Spleen (tissue), 11 donors: ENCODE results near the gene RPS27A. TPM values are rescaled to one million over a fixed set of nuclear protein-coding genes. Genes with fewer than 3 reads are reported as not detected.

Experiments
- DNase-seq: peaks from one replicate; pipeline ENCODE4 v3.0.0-alpha.2; 2020
- H3K27ac ChIP-seq, 8 donors: fragments of 200-600 bp; sonication (generic) in 7 of 8; 1 replicate in 4 of 8; 2 replicates in 4 of 8; pipeline versions ENCODE4 v1.5.0 to v1.8.0; 2016 to 2021; ENCODE audit warnings: inconsistent platforms in 4 of 8, mild to moderate bottlenecking in 4 of 8, moderate library complexity in 1 of 8
- H3K27me3 ChIP-seq, 7 donors: fragments of 200-600 bp; sonication (generic) in 6 of 7; replicated peaks in 1 of 7; 1 replicate in 4 of 7; 2 replicates in 3 of 7; pipeline versions ENCODE4 v1.5.0 to v1.8.0; 2016 to 2021; ENCODE audit warnings: inconsistent platforms in 3 of 7, mild to moderate bottlenecking in 1 of 7
- H3K36me3 ChIP-seq, 6 donors: fragments of 200-600 bp; sonication (generic) in 5 of 6; 1 replicate in 4 of 6; 2 replicates in 2 of 6; pipeline versions ENCODE4 v1.5.0 to v1.8.0; 2016 to 2021; ENCODE audit warnings: inconsistent platforms in 2 of 6
- H3K4me1 ChIP-seq, 6 donors: fragments of 200-600 bp; sonication (generic) in 5 of 6; 1 replicate in 3 of 6; 2 replicates in 3 of 6; pipeline versions ENCODE4 v1.5.0 to v1.8.0; 2016 to 2021; ENCODE audit warnings: inconsistent platforms in 3 of 6
- H3K4me3 ChIP-seq, 8 donors: fragments of 200-600 bp; sonication (generic) in 7 of 8; 1 replicate in 4 of 8; 2 replicates in 4 of 8; pipeline versions ENCODE4 v1.5.0 to v1.8.0; 2016 to 2021; ENCODE audit warnings: inconsistent platforms in 4 of 8, mild to moderate bottlenecking in 4 of 8, moderate library complexity in 2 of 8
- H3K9me3 ChIP-seq, 8 donors: fragments of 200-600 bp; sonication (generic) in 7 of 8; 1 replicate in 4 of 8; 2 replicates in 4 of 8; pipeline versions ENCODE4 v1.5.0 to v1.8.0; 2016 to 2021; ENCODE audit warnings: inconsistent platforms in 4 of 8
- POLR2A ChIP-seq, 3 donors: fragments of 450-650 bp; IDR thresholded peaks; one replicate each; pipeline ENCODE4 v1.5.1; 2017; ENCODE audit warnings: antibody characterized with exemption in 3 of 3, mild to moderate bottlenecking in 1 of 3
- POLR2AphosphoS5 ChIP-seq, 3 donors: sonication (generic); formaldehyde crosslinking; IDR thresholded peaks; one replicate each; pipeline ENCODE4 v1.5.1; 2017; ENCODE audit warnings: antibody characterized with exemption in 3 of 3
- WGBS, 5 donors: extraction: QIAGEN DNeasy Blood & Tissue Kit in 3 of 5; methylation state at CpG; one replicate each; pipeline versions ENCODE4 v1.1.5 to v1.1.7; 2013 to 2018; 5-methylcytosine and 5-hydroxymethylcytosine counted together
- intact Hi-C: fragments of 100-400 bp; cut with DNase I; formaldehyde crosslinking; loops from one replicate; pipeline ENCODE4 v1.15.0; 2023; ENCODE audit warnings: low total_unique reads
- polyA plus RNA-seq, 3 donors: library from polyadenylated mRNA; stranded (reverse); fragments of 200-250 nt; gene quantifications; one replicate each; pipeline ENCODE4 v1.2.1, GENCODE V29; 2013
- total RNA-seq, 7 donors: library from RNA; depleted of rRNA in 3 of 7; stranded (reverse); fragments of >200 nt in 3 of 7; fragmentation: NEBNext Ultra II Directional in 4 of 7; extraction: Animal tissue kit (Norgen Biotek cat#: 25700) in 4 of 7; gene quantifications; one replicate each; pipeline versions ENCODE4 v1.1.0 to v1.2.1, GENCODE V29; 2016 to 2021
- TF ChIP-seq, protein P1 (sequence below), 11 experiments: fragments of 200-600 bp in 7 of 11; fragments of 450-650 bp in 4 of 11; sonication (generic) in 4 of 11; IDR thresholded peaks in 8 of 11; conservative IDR thresholded peaks in 3 of 11; 1 replicate in 7 of 11; 2 replicates in 4 of 11; pipeline versions ENCODE4 v1.4.0 to v1.8.0; 2016 to 2021; ENCODE audit warnings: antibody characterized with exemption in 11 of 11, inconsistent platforms in 4 of 11, mild to moderate bottlenecking in 1 of 11
- donor health status: healthy with polysubstance abuse.
- donor health status: DM: no; HTN: no; CAD: no; lungs with moderate emphysema.
- donor health status: DM: no; HTN: no; CAD: no.
- donor health status: Bipolar disorder and iron deficiency.
- donor health status: healthy.
- donor health status: DM: no; HTN: no; CAD: no.
- donor health status: DM: yes; HTN: yes; CAD: no.

RPS27A gene
- total and polyA plus RNA-seq, 10 donors = 939 to 4,730 (median 1,367) TPM

DNA sequence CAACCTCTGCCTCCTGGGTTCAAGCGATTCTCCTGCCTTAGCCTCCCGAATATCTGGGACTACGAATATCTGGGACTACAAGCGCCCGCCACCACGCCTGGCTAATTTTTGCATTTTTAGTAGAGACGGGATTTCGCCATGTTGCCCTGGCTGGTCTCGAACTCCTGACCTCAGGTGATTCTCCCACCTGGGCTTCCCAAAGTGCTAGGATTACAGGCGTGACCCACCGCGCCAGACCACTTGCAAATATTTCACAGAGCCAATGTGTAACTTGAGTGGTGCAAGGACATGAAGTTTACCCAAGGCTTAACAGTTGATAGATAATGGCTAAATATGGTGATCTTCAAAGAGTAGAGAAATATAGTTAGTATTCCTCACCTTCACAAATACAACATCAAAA lies 50.6 kb downstream of the RPS27A start:
- no peaks in the 10 kb centered on the region for H3K36me3 ChIP-seq
- WGBS, 5 donors = 96 to 97% (median 96%) methylated on average over 12 of the region's 12 CpGs
- no peak for TF ChIP-seq POLR2AphosphoS5 (IDR thresholded peaks at IDR 0.05)
- TF ChIP-seq, protein P1, sequence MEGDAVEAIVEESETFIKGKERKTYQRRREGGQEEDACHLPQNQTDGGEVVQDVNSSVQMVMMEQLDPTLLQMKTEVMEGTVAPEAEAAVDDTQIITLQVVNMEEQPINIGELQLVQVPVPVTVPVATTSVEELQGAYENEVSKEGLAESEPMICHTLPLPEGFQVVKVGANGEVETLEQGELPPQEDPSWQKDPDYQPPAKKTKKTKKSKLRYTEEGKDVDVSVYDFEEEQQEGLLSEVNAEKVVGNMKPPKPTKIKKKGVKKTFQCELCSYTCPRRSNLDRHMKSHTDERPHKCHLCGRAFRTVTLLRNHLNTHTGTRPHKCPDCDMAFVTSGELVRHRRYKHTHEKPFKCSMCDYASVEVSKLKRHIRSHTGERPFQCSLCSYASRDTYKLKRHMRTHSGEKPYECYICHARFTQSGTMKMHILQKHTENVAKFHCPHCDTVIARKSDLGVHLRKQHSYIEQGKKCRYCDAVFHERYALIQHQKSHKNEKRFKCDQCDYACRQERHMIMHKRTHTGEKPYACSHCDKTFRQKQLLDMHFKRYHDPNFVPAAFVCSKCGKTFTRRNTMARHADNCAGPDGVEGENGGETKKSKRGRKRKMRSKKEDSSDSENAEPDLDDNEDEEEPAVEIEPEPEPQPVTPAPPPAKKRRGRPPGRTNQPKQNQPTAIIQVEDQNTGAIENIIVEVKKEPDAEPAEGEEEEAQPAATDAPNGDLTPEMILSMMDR (IDR thresholded peaks at IDR 0.05 in 8 of 11, conservative IDR thresholded peaks at IDR 0.05 in 3 of 11) = no peak
- no peak for TF ChIP-seq POLR2A (IDR thresholded peaks at IDR 0.05)
- peak overlapping the region in 6 of 8 donors; percentile 44 to 77 (median 57) for H3K4me3 ChIP-seq
- intact Hi-C loops = no loop called here
- peaks cover 3 to 37% (median 25%) of the 10 kb centered on the region in 6 donors for H3K4me1 ChIP-seq
- H3K9me3 ChIP-seq = no peaks in the 10 kb centered on the region
- peak overlapping the region in 3 of 8 donors; percentile 94 to 95 (median 94) for H3K27ac ChIP-seq
- no peaks in the 10 kb centered on the region for H3K27me3 ChIP-seq
- no peak for DNase-seq

Other genes with a start within 250 kb of the RPS27A start
- gene RTN4, start 182.2 kb upstream of the RPS27A start, total RNA-seq = 100 to 1,000 TPM; 129 to 215 (median 168) TPM
- gene RTN4, start 182.2 kb upstream of the RPS27A start, polyA plus RNA-seq = 10 to 100 TPM; 55.2 to 87.4 (median 76.3) TPM
- 10 to 100 TPM in 5 of 7 donors, 1 to 10 TPM in 2; 5.2 to 34.7 (median 10.6) TPM for gene CLHC1, start 395 bp upstream of the RPS27A start, total RNA-seq
- gene CLHC1, start 395 bp upstream of the RPS27A start, polyA plus RNA-seq = 10 to 100 TPM in 2 of 3 donors, 1 to 10 TPM in 1; 6.6 to 24.1 (median 15.5) TPM
- 10 to 100 TPM; 18.4 to 28.5 (median 23.8) TPM for gene MTIF2, start 36.5 kb downstream of the RPS27A start, total RNA-seq
- 10 to 100 TPM; 19.4 to 22.4 (median 20.4) TPM for gene MTIF2, start 36.5 kb downstream of the RPS27A start, polyA plus RNA-seq
- gene CCDC88A, start 187.2 kb downstream of the RPS27A start, total RNA-seq = 100 to 1,000 TPM in 3 of 7 donors, 10 to 100 TPM in 4; 53.2 to 130 (median 95.3) TPM
- 10 to 100 TPM; 16.4 to 26.3 (median 20.8) TPM for gene CCDC88A, start 187.2 kb downstream of the RPS27A start, polyA plus RNA-seq